Measurements from ENCODE around the gene C2CD2. TPM values are rescaled to one million over a fixed set of nuclear protein-coding genes. Genes with fewer than 3 reads are reported as not detected.

The C2CD2 gene
- total and polyA plus RNA-seq, 2 donors (not counting 3 experiments of a cell fraction or from before 2014, with no cell fraction given) = 32.6 to 41.2 TPM

DNA sequence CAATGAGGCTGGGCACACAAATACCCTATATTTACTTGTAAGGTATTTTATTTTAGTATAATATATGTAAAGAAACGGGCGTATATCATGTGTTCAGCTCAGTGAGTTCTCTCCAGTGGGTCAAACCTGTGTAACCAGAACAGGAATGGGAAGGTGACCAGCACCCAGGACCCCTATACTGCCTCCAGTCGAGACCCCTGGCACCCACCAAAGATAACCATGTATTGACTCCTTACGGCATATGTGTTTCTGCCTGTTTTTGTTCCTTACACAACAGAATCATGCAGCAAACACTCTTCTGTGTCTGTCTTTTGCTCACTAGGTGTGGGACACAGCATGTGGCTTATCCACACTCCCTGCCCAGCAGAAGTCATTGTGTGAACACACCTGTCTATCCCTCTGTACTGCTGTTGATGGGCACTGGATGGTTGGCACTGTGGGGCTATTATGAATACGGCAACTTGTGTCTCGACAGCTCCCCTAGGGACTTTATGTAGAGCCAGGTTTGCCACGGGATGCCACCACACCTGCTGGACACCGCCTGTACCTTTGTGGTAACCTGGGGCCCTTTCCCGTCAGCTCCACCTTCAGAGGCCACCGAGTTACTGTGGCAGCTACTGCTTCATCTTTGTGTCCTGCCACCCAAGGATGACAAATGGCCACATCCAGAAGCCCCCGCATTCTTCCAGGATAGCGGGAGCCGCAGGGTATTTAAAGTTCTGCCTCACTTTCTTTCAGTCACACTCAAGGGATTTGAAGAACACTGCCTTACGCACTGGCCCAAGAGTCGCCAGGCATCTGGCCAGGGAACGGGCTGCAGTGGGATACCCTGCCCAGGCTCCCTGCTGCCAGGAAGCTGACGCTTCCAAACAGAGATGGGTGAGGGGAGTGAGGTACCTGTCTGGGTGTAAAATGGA, 23.5 kb upstream of the C2CD2 start:
- H4K20me1 ChIP-seq (replicated peaks; ENCODE audit: control insufficient read depth, extremely low read depth, insufficient read depth, low read length) = no peaks in the 10 kb centered on the region
- FAIRE-seq = no peak
- no peak overlapping the region for H2AFZ ChIP-seq (ENCODE audit: low read depth, low read length)
- no peak overlapping the region for H3K27ac ChIP-seq (ENCODE audit: insufficient read depth, low read depth, low read length)
- BruUV-seq (replicated peaks) = no TSS peak
- H3K9me1 ChIP-seq (replicated peaks; ENCODE audit: control insufficient read depth, extremely low read depth, insufficient read depth, low read length) = no peaks in the 10 kb centered on the region
- intact Hi-C loops (cut with micrococcal nuclease) (no loop called here), dilution Hi-C loops (cut with MboI; ENCODE audit: extremely low pct_ligation_motif_present, low sequenced_read_pairs) (no loop called here)
- no peak overlapping the region for H3K4me2 ChIP-seq (ENCODE audit: insufficient read depth, low read length)
- DNase-seq (ENCODE audit: low read depth, low spot score) = no peak
- H3K9me3 ChIP-seq (replicated peaks; ENCODE audit: control insufficient read depth, insufficient read depth, low read length) = no peaks in the 10 kb centered on the region
- H3K27me3 ChIP-seq (ENCODE audit: control insufficient read depth in 2 of 2, insufficient read depth in 2 of 2, low read length in 2 of 2) = peaks cover 0 to 2% of the 10 kb centered on the region in 2 experiments
- TF ChIP-seq, protein P1, sequence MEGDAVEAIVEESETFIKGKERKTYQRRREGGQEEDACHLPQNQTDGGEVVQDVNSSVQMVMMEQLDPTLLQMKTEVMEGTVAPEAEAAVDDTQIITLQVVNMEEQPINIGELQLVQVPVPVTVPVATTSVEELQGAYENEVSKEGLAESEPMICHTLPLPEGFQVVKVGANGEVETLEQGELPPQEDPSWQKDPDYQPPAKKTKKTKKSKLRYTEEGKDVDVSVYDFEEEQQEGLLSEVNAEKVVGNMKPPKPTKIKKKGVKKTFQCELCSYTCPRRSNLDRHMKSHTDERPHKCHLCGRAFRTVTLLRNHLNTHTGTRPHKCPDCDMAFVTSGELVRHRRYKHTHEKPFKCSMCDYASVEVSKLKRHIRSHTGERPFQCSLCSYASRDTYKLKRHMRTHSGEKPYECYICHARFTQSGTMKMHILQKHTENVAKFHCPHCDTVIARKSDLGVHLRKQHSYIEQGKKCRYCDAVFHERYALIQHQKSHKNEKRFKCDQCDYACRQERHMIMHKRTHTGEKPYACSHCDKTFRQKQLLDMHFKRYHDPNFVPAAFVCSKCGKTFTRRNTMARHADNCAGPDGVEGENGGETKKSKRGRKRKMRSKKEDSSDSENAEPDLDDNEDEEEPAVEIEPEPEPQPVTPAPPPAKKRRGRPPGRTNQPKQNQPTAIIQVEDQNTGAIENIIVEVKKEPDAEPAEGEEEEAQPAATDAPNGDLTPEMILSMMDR (IDR thresholded peaks at IDR 0.05; ENCODE audit: extremely low read depth in 1 of 2, insufficient read depth in 1 of 2, low read depth in 1 of 2, low read length in 2 of 2) = no peak
- TF ChIP-seq FOS (IDR thresholded peaks at IDR 0.05; ENCODE audit: borderline replicate concordance, insufficient read depth, low read length) (no peak), EZH2 (IDR thresholded peaks at IDR 0.05; ENCODE audit: borderline replicate concordance, low read depth, low read length, severe bottlenecking) (no peak), MYC (IDR thresholded peaks at IDR 0.05; ENCODE audit: low read depth, low read length) (no peak), JUN (IDR thresholded peaks at IDR 0.05; ENCODE audit: borderline replicate concordance, insufficient read depth, insufficient read length, low read depth) (no peak), POLR2AphosphoS5 (IDR thresholded peaks at IDR 0.05; ENCODE audit: insufficient read depth, low read depth, low read length) (no peak), POLR2A (IDR thresholded peaks at IDR 0.05; ENCODE audit: low read depth, low read length) (no peak), GATA2 (IDR thresholded peaks at IDR 0.05; ENCODE audit: insufficient read depth, insufficient read length, low read depth, low read length) (no peak)
- TF ChIP-seq, protein P2, sequence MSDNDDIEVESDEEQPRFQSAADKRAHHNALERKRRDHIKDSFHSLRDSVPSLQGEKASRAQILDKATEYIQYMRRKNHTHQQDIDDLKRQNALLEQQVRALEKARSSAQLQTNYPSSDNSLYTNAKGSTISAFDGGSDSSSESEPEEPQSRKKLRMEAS (IDR thresholded peaks at IDR 0.05; ENCODE audit: insufficient read depth, insufficient read length) = no peak
- no peak overlapping the region for H3K4me3 ChIP-seq (replicated peaks in 1 of 3; ENCODE audit: insufficient read depth in 1 of 3, low read depth in 1 of 3, low read length in 3 of 3)
- H3K79me2 ChIP-seq (ENCODE audit: control insufficient read depth, insufficient read depth, low read length) = no peaks in the 10 kb centered on the region
- ChIA-PET CTCF (no interaction called here), POLR2A (no interaction called here)
- H3K4me1 ChIP-seq (ENCODE audit: control insufficient read depth, extremely low read depth, insufficient read depth, low read length) = peaks cover 7% of the 10 kb centered on the region
- H3K9ac ChIP-seq (replicated peaks; ENCODE audit: extremely low read depth, insufficient read depth, low read length) = no peak overlapping the region
- H3K36me3 ChIP-seq (ENCODE audit: control insufficient read depth in 2 of 2, extremely low read depth in 1 of 2, insufficient read depth in 2 of 2, low read length in 2 of 2) = no peaks in the 10 kb centered on the region

All from endothelial cell of umbilical vein (primary cell).